Spleen (tissue), 11 donors: ENCODE data around the gene BACH2. TPM values are rescaled to one million over a fixed set of nuclear protein-coding genes. Genes with fewer than 3 reads are reported as not detected.

Experiments
- DNase-seq: peaks from one replicate; pipeline ENCODE4 v3.0.0-alpha.2; 2020
- H3K27ac ChIP-seq, 8 donors: fragments of 200-600 bp; sonication (generic) in 7 of 8; 1 replicate in 4 of 8; 2 replicates in 4 of 8; pipeline versions ENCODE4 v1.5.0 to v1.8.0; 2016 to 2021; ENCODE audit warnings: inconsistent platforms in 4 of 8, mild to moderate bottlenecking in 4 of 8, moderate library complexity in 1 of 8
- H3K27me3 ChIP-seq, 7 donors: fragments of 200-600 bp; sonication (generic) in 6 of 7; replicated peaks in 1 of 7; 1 replicate in 4 of 7; 2 replicates in 3 of 7; pipeline versions ENCODE4 v1.5.0 to v1.8.0; 2016 to 2021; ENCODE audit warnings: inconsistent platforms in 3 of 7, mild to moderate bottlenecking in 1 of 7
- H3K36me3 ChIP-seq, 6 donors: fragments of 200-600 bp; sonication (generic) in 5 of 6; 1 replicate in 4 of 6; 2 replicates in 2 of 6; pipeline versions ENCODE4 v1.5.0 to v1.8.0; 2016 to 2021; ENCODE audit warnings: inconsistent platforms in 2 of 6
- H3K4me1 ChIP-seq, 6 donors: fragments of 200-600 bp; sonication (generic) in 5 of 6; 1 replicate in 3 of 6; 2 replicates in 3 of 6; pipeline versions ENCODE4 v1.5.0 to v1.8.0; 2016 to 2021; ENCODE audit warnings: inconsistent platforms in 3 of 6
- H3K4me3 ChIP-seq, 8 donors: fragments of 200-600 bp; sonication (generic) in 7 of 8; 1 replicate in 4 of 8; 2 replicates in 4 of 8; pipeline versions ENCODE4 v1.5.0 to v1.8.0; 2016 to 2021; ENCODE audit warnings: inconsistent platforms in 4 of 8, mild to moderate bottlenecking in 4 of 8, moderate library complexity in 2 of 8
- H3K9me3 ChIP-seq, 8 donors: fragments of 200-600 bp; sonication (generic) in 7 of 8; 1 replicate in 4 of 8; 2 replicates in 4 of 8; pipeline versions ENCODE4 v1.5.0 to v1.8.0; 2016 to 2021; ENCODE audit warnings: inconsistent platforms in 4 of 8
- CTCF ChIP-seq, 11 experiments: fragments of 200-600 bp in 7 of 11; fragments of 450-650 bp in 4 of 11; sonication (generic) in 4 of 11; IDR thresholded peaks in 8 of 11; conservative IDR thresholded peaks in 3 of 11; 1 replicate in 7 of 11; 2 replicates in 4 of 11; pipeline versions ENCODE4 v1.4.0 to v1.8.0; 2016 to 2021; ENCODE audit warnings: antibody characterized with exemption in 11 of 11, inconsistent platforms in 4 of 11, mild to moderate bottlenecking in 1 of 11
- POLR2A ChIP-seq, 3 donors: fragments of 450-650 bp; IDR thresholded peaks; one replicate each; pipeline ENCODE4 v1.5.1; 2017; ENCODE audit warnings: antibody characterized with exemption in 3 of 3, mild to moderate bottlenecking in 1 of 3
- POLR2AphosphoS5 ChIP-seq, 3 donors: sonication (generic); formaldehyde crosslinking; IDR thresholded peaks; one replicate each; pipeline ENCODE4 v1.5.1; 2017; ENCODE audit warnings: antibody characterized with exemption in 3 of 3
- WGBS, 5 donors: extraction: QIAGEN DNeasy Blood & Tissue Kit in 3 of 5; methylation state at CpG; one replicate each; pipeline versions ENCODE4 v1.1.5 to v1.1.7; 2013 to 2018; 5-methylcytosine and 5-hydroxymethylcytosine counted together
- intact Hi-C: fragments of 100-400 bp; cut with DNase I; formaldehyde crosslinking; loops from one replicate; pipeline ENCODE4 v1.15.0; 2023; ENCODE audit warnings: low total_unique reads
- polyA plus RNA-seq, 3 donors: library from polyadenylated mRNA; stranded (reverse); fragments of 200-250 nt; gene quantifications; one replicate each; pipeline ENCODE4 v1.2.1, GENCODE V29; 2013
- total RNA-seq, 7 donors: library from RNA; depleted of rRNA in 3 of 7; stranded (reverse); fragments of >200 nt in 3 of 7; fragmentation: NEBNext Ultra II Directional in 4 of 7; extraction: Animal tissue kit (Norgen Biotek cat#: 25700) in 4 of 7; gene quantifications; one replicate each; pipeline versions ENCODE4 v1.1.0 to v1.2.1, GENCODE V29; 2016 to 2021
- donor health status: healthy with polysubstance abuse.
- donor health status: DM: no; HTN: no; CAD: no; lungs with moderate emphysema.
- donor health status: DM: no; HTN: no; CAD: no.
- donor health status: Bipolar disorder and iron deficiency.
- donor health status: healthy.
- donor health status: DM: no; HTN: no; CAD: no.
- donor health status: DM: yes; HTN: yes; CAD: no.

BACH2 gene
- total and polyA plus RNA-seq, 10 donors = 3.0 to 53.8 (median 32.3) TPM

DNA sequence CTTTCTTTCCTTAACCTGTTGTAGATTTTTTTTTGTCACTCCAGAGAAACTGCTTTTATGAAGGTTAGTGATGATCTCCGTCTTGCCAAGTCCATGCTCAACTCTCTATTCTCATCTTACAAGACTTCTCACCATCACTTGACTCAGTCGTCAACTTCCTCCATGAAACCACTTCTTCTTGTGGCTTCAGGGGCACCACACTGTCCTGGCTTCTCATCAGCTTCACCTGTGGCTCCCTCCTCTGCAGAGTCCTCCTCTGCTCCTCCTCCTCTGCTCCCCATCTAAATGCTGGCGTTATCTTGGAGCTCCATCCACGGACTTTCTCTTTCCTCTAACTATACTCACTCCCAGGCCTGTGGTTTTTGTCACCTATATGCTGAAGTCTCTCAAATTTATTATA lies 187.5 kb downstream of the BACH2 start:
- Histone ChIP-seq H3K4me3 (no peak overlapping the region), H3K9me3 (peaks cover 0 to 20% (median 15%) of the 10 kb centered on the region in 8 donors), H3K36me3 (no peaks in the 10 kb centered on the region), H3K27ac (no peak overlapping the region), H3K27me3 (no peaks in the 10 kb centered on the region), H3K4me1 (peaks cover 0 to 72% (median 25%) of the 10 kb centered on the region in 6 donors)
- TF ChIP-seq POLR2AphosphoS5 (IDR thresholded peaks at IDR 0.05) (no peak), CTCF (IDR thresholded peaks at IDR 0.05 in 8 of 11, conservative IDR thresholded peaks at IDR 0.05 in 3 of 11) (no peak), POLR2A (IDR thresholded peaks at IDR 0.05) (no peak)
- no peak for DNase-seq
- WGBS, 5 donors = 45 to 61% (median 53%) methylated on average over 4 of the region's 4 CpGs
- intact Hi-C loops = no loop called here

GRCh38 chr6:90107771-90108282 lies 188.8 kb downstream of the BACH2 start:
- Histone ChIP-seq H3K4me1 (peaks cover 0 to 85% (median 35%) of the 10 kb centered on the region in 6 donors), H3K4me3 (no peak overlapping the region), H3K36me3 (no peaks in the 10 kb centered on the region), H3K9me3 (peaks cover 0 to 7% (median 2%) of the 10 kb centered on the region in 8 donors), H3K27me3 (no peaks in the 10 kb centered on the region), H3K27ac (peak overlapping the region in 2 of 8 donors; percentile 13 to 24)
- no peak for TF ChIP-seq POLR2A (IDR thresholded peaks at IDR 0.05)
- no peak for TF ChIP-seq CTCF (IDR thresholded peaks at IDR 0.05 in 8 of 11, conservative IDR thresholded peaks at IDR 0.05 in 3 of 11)
- TF ChIP-seq POLR2AphosphoS5 (IDR thresholded peaks at IDR 0.05) = no peak
- WGBS, 5 donors = 37 to 72% (median 44%) methylated on average over 3 of the region's 3 CpGs
- intact Hi-C loops = no loop called here
- DNase-seq = no peak

- peaks cover 0 to 2% (median 0%) of the 10 kb centered on the region in 8 donors for H3K9me3 ChIP-seq
- peaks cover 0 to 86% (median 35%) of the 10 kb centered on the region in 6 donors for H3K4me1 ChIP-seq
- WGBS, 5 donors = 80 to 91% (median 85%) methylated on average over 1 of the region's 1 CpG
- DNase-seq = no peak
- no peak overlapping the region for H3K4me3 ChIP-seq
- H3K27ac ChIP-seq = no peak overlapping the region
- intact Hi-C loops = no loop called here
- no peak for TF ChIP-seq POLR2A (IDR thresholded peaks at IDR 0.05)
- no peak for TF ChIP-seq POLR2AphosphoS5 (IDR thresholded peaks at IDR 0.05)
- no peak for TF ChIP-seq CTCF (IDR thresholded peaks at IDR 0.05 in 8 of 11, conservative IDR thresholded peaks at IDR 0.05 in 3 of 11)
- H3K36me3 ChIP-seq = no peaks in the 10 kb centered on the region
- H3K27me3 ChIP-seq = no peaks in the 10 kb centered on the region
Observed at GRCh38 chr6:90107371-90107770, 189.3 kb downstream of the BACH2 start.

DNA sequence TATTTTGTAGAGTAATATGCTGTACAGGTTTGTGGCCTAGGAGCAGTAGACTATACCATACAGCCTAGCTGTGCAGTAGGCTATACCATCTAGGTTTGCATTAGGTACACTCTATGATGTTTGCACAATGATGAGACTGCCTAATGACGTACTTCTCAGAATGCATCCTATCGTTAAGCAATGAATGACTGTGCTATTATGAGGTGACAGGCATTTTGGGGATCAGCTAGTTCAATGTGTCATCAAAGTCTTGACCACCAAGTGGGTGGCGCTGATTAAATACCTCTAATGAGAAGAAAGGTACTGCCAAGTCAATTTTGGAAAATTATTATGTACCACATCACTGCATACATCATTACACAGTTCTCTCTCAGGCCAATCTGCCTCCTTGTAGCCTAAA lies 190.2 kb downstream of the BACH2 start:
- DNase-seq = no peak
- no peaks in the 10 kb centered on the region for H3K27me3 ChIP-seq
- TF ChIP-seq POLR2AphosphoS5 (IDR thresholded peaks at IDR 0.05) (no peak), POLR2A (IDR thresholded peaks at IDR 0.05) (no peak), CTCF (IDR thresholded peaks at IDR 0.05 in 8 of 11, conservative IDR thresholded peaks at IDR 0.05 in 3 of 11) (no peak)

More for the DNA sequence above, 190.2 kb downstream of the BACH2 start:
- H3K36me3 ChIP-seq = no peaks in the 10 kb centered on the region
- WGBS, 5 donors = 59 to 81% (median 70%) methylated on average over 3 of the region's 3 CpGs
- intact Hi-C loops = no loop called here
- no peaks in the 10 kb centered on the region for H3K9me3 ChIP-seq
- peak overlapping the region in 4 of 8 donors; percentile 9 to 64 (median 46) for H3K27ac ChIP-seq
- peaks cover 0 to 96% (median 44%) of the 10 kb centered on the region in 6 donors for H3K4me1 ChIP-seq
- H3K4me3 ChIP-seq = no peak overlapping the region
